ENCODE results near the gene CCL25.

CCL25 gene

DNA sequence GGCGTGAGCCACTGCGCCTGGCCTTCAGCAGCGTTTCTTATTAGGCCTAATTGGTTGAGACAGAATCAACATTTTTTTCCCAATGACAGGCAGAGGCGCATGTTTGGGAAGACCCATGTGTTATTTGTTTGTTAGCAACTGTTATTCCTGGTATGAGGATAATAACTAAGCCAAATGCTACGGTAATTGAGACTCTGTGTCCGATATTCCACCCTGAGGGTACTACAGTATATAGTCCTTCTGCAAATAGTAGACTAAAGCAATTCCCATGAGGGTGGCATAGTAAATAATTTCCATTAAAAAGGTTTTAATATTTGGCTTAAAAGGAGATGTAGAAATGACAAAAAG is 18.4 kb upstream of the CCL25 start:
- TF ChIP-seq, protein P1, sequence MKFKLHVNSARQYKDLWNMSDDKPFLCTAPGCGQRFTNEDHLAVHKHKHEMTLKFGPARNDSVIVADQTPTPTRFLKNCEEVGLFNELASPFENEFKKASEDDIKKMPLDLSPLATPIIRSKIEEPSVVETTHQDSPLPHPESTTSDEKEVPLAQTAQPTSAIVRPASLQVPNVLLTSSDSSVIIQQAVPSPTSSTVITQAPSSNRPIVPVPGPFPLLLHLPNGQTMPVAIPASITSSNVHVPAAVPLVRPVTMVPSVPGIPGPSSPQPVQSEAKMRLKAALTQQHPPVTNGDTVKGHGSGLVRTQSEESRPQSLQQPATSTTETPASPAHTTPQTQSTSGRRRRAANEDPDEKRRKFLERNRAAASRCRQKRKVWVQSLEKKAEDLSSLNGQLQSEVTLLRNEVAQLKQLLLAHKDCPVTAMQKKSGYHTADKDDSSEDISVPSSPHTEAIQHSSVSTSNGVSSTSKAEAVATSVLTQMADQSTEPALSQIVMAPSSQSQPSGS (tag by site-specific recombination; IDR thresholded peaks at IDR 0.05; ENCODE audit: low read depth) = no peak
- TF ChIP-seq ZBTB11 (tag by site-specific recombination; conservative IDR thresholded peaks at IDR 0.05; ENCODE audit: low read depth) = no peak
- TF ChIP-seq KLF10 (tag by site-specific recombination; IDR thresholded peaks at IDR 0.05) = no peak
- no peak for TF ChIP-seq MEIS1 (CRISPR knock-in tag; IDR thresholded peaks at IDR 0.05; ENCODE audit: borderline replicate concordance)
- no peak for TF ChIP-seq ZNF221 (tag by site-specific recombination; IDR thresholded peaks at IDR 0.05; ENCODE audit: borderline replicate concordance)
- no peak for TF ChIP-seq ZNF555 (tag by site-specific recombination; conservative IDR thresholded peaks at IDR 0.05)
- no peak for TF ChIP-seq ZNF658 (tag by site-specific recombination; IDR thresholded peaks at IDR 0.05)
- no peak for TF ChIP-seq ZNF16 (tag by site-specific recombination; IDR thresholded peaks at IDR 0.05; ENCODE audit: low read depth)
- TF ChIP-seq ZNF280C (tag by site-specific recombination; IDR thresholded peaks at IDR 0.05) = no peak
- no peak for TF ChIP-seq INSM2 (tag by site-specific recombination; IDR thresholded peaks at IDR 0.05)
- no peak for TF ChIP-seq ZNF391 (tag by site-specific recombination; IDR thresholded peaks at IDR 0.05; ENCODE audit: borderline replicate concordance, low read depth)
- no peak for TF ChIP-seq ZNF335 (tag by site-specific recombination; conservative IDR thresholded peaks at IDR 0.05)
- no peak for TF ChIP-seq ZBTB1 (tag by site-specific recombination; IDR thresholded peaks at IDR 0.05)
- TF ChIP-seq FEZF1 (tag by site-specific recombination; IDR thresholded peaks at IDR 0.05) = no peak
- no peak for TF ChIP-seq SP7 (tag by site-specific recombination; IDR thresholded peaks at IDR 0.05)
- TF ChIP-seq, protein P2, sequence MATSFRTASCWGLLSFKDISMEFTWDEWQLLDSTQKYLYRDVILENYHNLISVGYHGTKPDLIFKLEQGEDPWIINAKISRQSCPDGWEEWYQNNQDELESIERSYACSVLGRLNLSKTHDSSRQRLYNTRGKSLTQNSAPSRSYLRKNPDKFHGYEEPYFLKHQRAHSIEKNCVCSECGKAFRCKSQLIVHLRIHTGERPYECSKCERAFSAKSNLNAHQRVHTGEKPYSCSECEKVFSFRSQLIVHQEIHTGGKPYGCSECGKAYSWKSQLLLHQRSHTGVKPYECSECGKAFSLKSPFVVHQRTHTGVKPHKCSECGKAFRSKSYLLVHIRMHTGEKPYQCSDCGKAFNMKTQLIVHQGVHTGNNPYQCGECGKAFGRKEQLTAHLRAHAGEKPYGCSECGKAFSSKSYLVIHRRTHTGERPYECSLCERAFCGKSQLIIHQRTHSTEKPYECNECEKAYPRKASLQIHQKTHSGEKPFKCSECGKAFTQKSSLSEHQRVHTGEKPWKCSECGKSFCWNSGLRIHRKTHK (tag by site-specific recombination; IDR thresholded peaks at IDR 0.05) = no peak
- Histone ChIP-seq H3K36me3 (ENCODE audit: control insufficient read depth in 2 of 2, insufficient read depth in 1 of 2, low read length in 2 of 2) (no peaks in the 10 kb centered on the region), H3K9me3 (ENCODE audit: control insufficient read depth, insufficient read depth, low read depth, low read length) (no peaks in the 10 kb centered on the region), H3K4me3 (ENCODE audit: low read depth, low read length) (no peak overlapping the region), H3K4me1 (ENCODE audit: control insufficient read depth, insufficient read depth, low read length) (no peaks in the 10 kb centered on the region), H3K27ac (ENCODE audit: extremely low read depth, low read depth, low read length) (no peak overlapping the region)
- ChIA-PET POLR2A (no interaction called here), CTCF (no interaction called here)

Measured in HEK293 (cell line).